ENCODE measurements around the gene ABCF3.

Gene ABCF3

DNA sequence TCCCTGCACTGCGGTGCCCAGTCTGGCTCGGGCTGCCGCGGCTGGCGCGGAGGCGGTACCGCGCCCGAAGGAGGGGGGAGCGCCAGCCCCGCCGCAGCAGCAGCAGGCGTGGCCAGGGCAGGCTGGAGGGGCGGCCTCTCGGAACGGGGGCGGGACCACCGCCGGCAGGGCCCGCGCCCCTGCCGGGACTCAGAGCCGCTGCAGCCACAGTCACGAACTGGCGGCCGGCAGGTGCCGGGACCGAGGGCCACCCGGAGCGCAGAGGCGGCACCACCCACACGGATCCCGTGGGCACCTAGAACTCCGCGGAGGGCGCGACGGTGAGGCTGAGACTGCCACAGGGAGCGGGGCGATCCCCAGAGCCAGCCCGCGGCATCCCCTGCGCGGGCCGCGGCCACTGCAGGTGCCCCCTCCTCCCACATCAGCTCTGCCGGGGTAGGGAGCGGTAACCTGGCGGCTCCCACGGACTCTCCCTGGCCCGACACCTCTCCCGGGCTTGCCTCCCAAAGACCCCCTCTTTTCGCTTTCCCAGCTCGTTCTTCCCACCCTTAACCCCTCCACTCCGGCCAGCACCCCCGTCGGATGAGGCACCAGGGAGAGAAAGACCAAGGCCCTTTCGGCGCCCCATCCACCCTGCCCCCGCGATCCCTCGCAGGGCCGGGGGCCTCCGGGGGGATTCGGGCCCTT, 43.5 kb downstream of the ABCF3 start, which contains the start of gene VWA5B2:
VWA5B2 (plus strand) TSS at position 192 of the 687 bp plus-strand sequence. CDS start 944 bp downstream, outside the sequence.
- H3K4me3 ChIP-seq: peak within 1 kb of the TSS; percentile 80
- H3K9me3 ChIP-seq: no peaks in the 10 kb centered on the region
- H3K27me3 ChIP-seq: peaks cover 52% of the 10 kb centered on the region
- peaks cover 34% of the 10 kb centered on the region for H4K20me1 ChIP-seq
- no peaks in the 10 kb centered on the region for H3K36me3 ChIP-seq
- no peak for TF ChIP-seq Cebpa-rat (IDR thresholded peaks at IDR 0.05)
- H3K4me1 ChIP-seq: peaks cover 52% of the 10 kb centered on the region
- no peak within 1 kb of the TSS for H3K27ac ChIP-seq
- peak within 1 kb of the TSS; percentile 100 for H3K4me2 ChIP-seq
- H3K9ac ChIP-seq: peak within 1 kb of the TSS; percentile 63

DNA sequence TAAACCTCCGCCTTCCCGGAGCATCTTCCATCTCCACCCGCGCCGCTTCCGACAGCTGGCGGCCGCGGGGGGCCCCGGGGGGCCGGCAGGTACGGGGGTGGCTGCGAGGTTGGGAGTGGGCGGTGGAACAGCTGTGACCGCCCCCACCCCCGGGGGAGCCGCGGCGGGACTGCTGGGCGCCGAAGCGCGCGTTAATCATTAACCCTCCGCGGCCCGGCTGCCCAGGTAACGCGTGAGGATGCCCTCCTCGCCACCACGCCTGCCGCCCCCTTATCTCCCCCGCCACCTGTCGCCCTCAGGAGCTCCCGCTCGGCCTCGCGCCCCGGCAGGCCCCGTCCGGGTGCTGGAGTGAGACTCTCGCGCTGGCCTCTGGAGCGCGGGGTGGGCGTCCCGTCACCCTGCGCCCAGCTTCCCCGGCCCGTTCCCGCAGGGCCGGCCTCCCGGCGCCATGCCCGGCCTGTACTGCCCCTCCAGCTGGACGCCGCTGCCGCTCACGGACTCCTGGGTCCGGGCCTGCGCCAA, 44.1 kb downstream of the ABCF3 start:
- peak overlapping the region; percentile 63 for H3K9ac ChIP-seq
- peaks cover 58% of the 10 kb centered on the region for H3K4me1 ChIP-seq
- H3K4me2 ChIP-seq: peak overlapping the region; percentile 100
- H4K20me1 ChIP-seq: peaks cover 34% of the 10 kb centered on the region
- H3K27me3 ChIP-seq: peaks cover 52% of the 10 kb centered on the region
- H3K27ac ChIP-seq: no peak overlapping the region
- no peaks in the 10 kb centered on the region for H3K9me3 ChIP-seq
- TF ChIP-seq Cebpa-rat (IDR thresholded peaks at IDR 0.05): no peak
- H3K4me3 ChIP-seq: peak overlapping the region; percentile 80
- H3K36me3 ChIP-seq: no peaks in the 10 kb centered on the region

DNA sequence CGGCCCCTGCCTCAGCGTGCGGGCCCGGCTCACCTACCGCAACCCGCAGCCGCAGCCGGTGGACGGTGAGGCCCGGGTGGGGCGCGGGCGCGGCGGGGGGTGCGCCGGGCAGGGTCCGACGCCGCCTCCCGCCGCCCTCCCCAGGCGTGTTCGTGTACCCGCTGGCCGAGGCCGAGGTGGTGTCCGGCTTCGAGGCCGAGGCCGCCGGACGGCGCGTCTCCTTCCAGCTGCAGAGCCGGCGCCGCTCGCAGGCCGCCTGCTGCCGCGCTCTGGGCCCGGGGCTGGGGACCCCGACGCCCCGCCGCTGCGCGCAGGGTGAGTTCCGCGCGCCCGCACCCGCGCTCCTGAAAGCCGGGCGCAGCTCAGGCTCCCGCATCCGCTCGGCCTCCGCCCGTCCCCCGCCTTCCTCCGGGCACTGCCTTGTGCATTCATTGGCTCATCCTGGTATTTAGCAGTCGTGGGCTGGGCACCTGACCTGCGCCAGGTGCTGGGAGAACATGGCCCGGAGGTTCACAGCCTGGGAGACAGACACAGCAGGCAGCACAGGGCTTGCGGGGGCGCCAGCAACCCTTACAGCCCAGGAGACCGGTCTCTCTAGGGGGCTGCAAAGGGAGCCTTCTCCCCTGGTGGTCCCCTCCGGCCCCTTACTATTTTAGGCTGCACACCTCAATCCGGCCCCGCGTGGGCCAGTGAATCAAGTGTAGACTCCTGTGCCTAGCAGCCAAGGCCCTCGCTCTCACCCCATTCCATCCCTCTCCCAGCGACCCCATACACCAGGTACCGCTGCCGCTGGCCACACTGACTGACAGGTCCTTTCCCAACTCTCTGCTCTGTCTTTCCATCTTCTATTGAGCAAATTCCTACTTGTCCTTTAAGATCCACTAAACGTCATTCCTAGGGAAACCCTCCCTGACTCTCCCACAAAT, 44.9 kb downstream of the ABCF3 start:
- H3K4me3 ChIP-seq: peak overlapping the region; percentile 80
- H3K27me3 ChIP-seq: peaks cover 52% of the 10 kb centered on the region
- H4K20me1 ChIP-seq: peaks cover 34% of the 10 kb centered on the region
- H3K9me3 ChIP-seq: no peaks in the 10 kb centered on the region
- H3K4me2 ChIP-seq: peak overlapping the region; percentile 100
- peak overlapping the region; percentile 63; the same call in 1 of the 2 replicates for H3K9ac ChIP-seq
- no peak for TF ChIP-seq Cebpa-rat (IDR thresholded peaks at IDR 0.05)
- H3K4me1 ChIP-seq: peaks cover 66% of the 10 kb centered on the region
- H3K27ac ChIP-seq: no peak overlapping the region
- H3K36me3 ChIP-seq: no peaks in the 10 kb centered on the region

DNA sequence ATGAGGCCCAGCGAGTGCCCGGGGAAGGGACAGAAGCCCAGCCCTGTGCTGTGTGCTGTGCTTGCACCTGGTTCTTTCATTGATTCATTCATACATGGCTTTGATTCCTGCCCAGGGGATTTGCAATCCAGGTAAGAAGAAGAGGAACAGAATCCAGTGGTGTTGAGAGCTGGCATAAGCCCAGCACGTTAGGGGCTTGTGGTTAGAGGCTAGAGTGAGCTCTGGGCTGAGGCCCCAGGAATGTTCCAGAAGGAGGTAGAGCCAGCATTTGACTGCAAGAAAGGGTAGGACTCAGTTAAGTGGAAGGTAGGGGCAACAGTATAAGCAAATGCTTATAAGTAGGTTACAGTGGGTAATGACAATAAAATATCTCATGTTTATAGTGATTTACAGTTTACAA, 45.7 kb downstream of the ABCF3 start:
- no peak overlapping the region for H3K27ac ChIP-seq
- H3K4me3 ChIP-seq: no peak overlapping the region
- H3K4me1 ChIP-seq: peaks cover 74% of the 10 kb centered on the region
- no peak for TF ChIP-seq Cebpa-rat (IDR thresholded peaks at IDR 0.05)
- H3K27me3 ChIP-seq: peaks cover 52% of the 10 kb centered on the region
- H3K4me2 ChIP-seq: peak overlapping the region; percentile 100; the same call in 1 of the 2 replicates
- H3K9me3 ChIP-seq: no peaks in the 10 kb centered on the region
- peaks cover 34% of the 10 kb centered on the region for H4K20me1 ChIP-seq
- no peak overlapping the region for H3K9ac ChIP-seq
- no peaks in the 10 kb centered on the region for H3K36me3 ChIP-seq

DNA sequence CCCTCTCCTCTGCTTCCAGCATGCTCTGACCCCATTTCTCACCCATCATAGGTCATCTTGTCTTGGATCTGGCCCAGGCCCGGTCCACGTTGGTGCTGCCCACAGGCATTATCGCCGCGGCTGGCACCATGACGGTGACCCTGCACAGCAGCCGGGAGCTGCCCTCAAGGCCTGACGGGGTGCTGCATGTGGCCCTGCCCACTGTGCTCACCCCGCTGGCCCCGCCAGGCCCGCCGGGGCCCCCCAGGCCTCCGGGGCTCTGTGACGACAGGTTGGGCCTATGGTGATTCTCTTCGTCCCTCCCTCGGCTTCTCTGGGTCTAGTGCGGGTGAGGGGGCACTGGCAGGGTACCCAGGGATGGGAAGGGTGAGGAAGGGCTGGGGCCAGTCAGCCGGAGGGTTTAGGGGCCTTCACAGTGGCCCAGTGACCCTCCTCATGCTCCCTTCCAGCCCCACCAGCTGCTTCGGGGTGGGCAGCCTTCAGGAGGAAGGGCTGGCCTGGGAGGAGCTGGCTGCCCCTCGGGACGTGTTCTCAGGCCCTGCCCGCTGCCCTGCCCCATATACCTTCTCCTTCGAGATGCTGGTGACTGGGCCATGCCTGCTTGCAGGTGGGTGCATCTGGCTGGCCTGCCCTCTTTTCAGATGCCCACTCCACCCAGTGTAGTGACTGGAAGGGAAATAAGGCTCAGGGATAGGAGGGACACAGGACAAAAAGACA, 47.3 kb downstream of the ABCF3 start:
- H3K4me2 ChIP-seq: peak overlapping the region; percentile 97
- no peak for TF ChIP-seq Cebpa-rat (IDR thresholded peaks at IDR 0.05)
- peaks cover 90% of the 10 kb centered on the region for H3K4me1 ChIP-seq
- peaks cover 45% of the 10 kb centered on the region for H3K27me3 ChIP-seq
- peak overlapping the region; percentile 90; the same call in 1 of the 2 replicates for H3K27ac ChIP-seq
- H3K9ac ChIP-seq: 0 out of 2 replicates have a peak overlapping the region, but pooled peaks have one; percentile 17
- H3K4me3 ChIP-seq: no peak overlapping the region
- H4K20me1 ChIP-seq: peaks cover 28% of the 10 kb centered on the region
- H3K9me3 ChIP-seq: no peaks in the 10 kb centered on the region
- no peaks in the 10 kb centered on the region for H3K36me3 ChIP-seq

DNA sequence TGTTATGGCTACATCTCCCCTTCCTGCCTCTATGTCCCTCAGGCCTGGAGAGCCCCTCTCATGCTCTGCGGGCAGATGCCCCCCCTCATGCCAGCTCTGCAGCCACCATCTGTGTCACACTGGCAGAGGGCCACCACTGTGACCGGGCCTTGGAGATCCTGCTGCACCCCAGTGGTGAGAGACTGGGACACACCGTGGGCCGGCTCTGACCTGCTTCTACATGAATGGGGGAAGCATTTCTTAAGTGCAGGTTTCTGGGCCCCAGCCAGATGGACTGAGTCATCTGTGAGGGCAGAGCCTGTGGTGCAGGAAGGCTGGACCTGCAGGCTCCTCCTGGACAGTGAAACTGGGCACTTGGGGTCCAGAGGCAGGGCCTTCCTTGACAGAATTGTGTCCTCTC, 48.2 kb downstream of the ABCF3 start:
- Histone ChIP-seq H3K36me3 (no peaks in the 10 kb centered on the region), H3K27ac (peak overlapping the region; percentile 90), H3K9ac (peak overlapping the region; percentile 61), H3K27me3 (peaks cover 35% of the 10 kb centered on the region), H3K9me3 (no peaks in the 10 kb centered on the region), H3K4me2 (peak overlapping the region; percentile 97), H4K20me1 (peaks cover 25% of the 10 kb centered on the region), H3K4me1 (peaks cover 90% of the 10 kb centered on the region), H3K4me3 (peak overlapping the region; percentile 39; the same call in 1 of the 2 replicates)
- no peak for TF ChIP-seq Cebpa-rat (IDR thresholded peaks at IDR 0.05)

DNA sequence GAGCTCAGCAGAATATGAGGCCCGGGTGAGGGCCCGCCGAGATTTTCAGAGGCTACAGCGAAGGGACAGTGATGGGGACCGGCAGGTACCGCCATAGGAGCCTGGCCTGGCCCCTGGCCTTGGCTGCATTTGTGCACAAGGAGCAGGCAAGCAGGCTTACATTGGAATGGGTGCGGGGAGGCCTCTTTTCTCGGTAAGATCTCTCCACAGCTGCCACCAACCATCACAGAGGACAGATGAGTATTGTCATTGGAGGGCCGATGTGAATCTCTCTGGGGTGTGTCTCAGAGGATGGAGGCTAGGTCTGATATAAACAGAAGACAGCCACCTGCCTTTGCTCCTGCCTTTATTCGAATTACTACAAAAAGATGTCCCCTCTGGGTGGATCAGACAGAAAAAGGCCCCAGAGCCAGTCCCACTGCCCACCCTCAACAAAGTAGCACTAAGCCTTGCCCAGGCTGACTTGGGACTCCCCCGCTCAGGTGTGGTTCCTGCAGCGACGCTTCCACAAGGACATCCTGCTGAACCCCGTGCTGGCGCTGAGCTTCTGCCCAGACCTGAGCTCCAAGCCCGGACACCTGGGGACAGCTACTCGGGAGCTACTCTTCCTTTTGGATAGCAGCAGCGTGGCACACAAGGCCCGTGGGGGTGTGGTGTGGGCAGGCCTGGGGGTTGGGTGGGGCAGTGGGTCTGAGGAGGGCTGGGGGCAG, 48.8 kb downstream of the ABCF3 start:
- peak overlapping the region; percentile 97 for H3K4me2 ChIP-seq
- peak overlapping the region; percentile 61 for H3K9ac ChIP-seq
- no peaks in the 10 kb centered on the region for H3K9me3 ChIP-seq
- TF ChIP-seq Cebpa-rat (IDR thresholded peaks at IDR 0.05): no peak
- H3K4me3 ChIP-seq: peak overlapping the region; percentile 39; the same call in 1 of the 2 replicates
- peaks cover 88% of the 10 kb centered on the region for H3K4me1 ChIP-seq
- no peaks in the 10 kb centered on the region for H3K36me3 ChIP-seq
- H3K27ac ChIP-seq: peak overlapping the region; percentile 90
- peaks cover 29% of the 10 kb centered on the region for H3K27me3 ChIP-seq
- H4K20me1 ChIP-seq: peaks cover 27% of the 10 kb centered on the region

DNA sequence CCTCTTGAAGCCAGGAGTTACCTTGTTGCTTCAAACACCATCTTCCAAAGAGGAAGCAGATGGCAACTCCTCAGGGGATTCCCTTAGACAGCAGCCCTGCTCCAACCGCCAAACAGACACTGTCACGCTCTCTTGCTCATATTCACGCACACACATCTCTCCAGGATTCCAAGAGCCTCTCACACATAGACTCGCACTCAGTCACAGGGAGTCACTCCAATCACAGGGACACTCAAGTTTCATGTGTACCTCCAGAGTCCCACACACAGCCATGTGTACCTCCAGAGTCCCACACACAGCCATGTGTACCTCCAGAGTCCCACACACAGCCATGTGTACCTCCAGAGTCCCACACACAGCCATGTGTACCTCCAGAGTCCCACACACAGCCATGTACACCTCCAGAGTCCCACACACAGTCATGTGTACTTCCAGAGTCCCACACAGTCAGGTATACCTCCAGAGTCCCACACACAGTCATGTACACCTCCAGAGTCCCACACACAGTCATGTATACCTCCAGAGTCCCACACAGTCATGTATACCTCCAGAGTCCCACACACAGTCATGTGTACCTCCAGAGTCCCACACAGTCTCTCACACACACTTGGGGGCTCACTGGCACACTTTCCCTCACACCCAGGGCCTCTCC, 49.5 kb downstream of the ABCF3 start:
- Histone ChIP-seq H3K4me2 (peak overlapping the region; percentile 97), H3K4me3 (peak overlapping the region; percentile 39; the same call in 1 of the 2 replicates), H3K27ac (peak overlapping the region; percentile 90), H3K36me3 (no peaks in the 10 kb centered on the region), H3K27me3 (peaks cover 22% of the 10 kb centered on the region), H4K20me1 (peaks cover 27% of the 10 kb centered on the region), H3K9ac (peak overlapping the region; percentile 61), H3K4me1 (peaks cover 81% of the 10 kb centered on the region), H3K9me3 (no peaks in the 10 kb centered on the region)
- TF ChIP-seq Cebpa-rat (IDR thresholded peaks at IDR 0.05): no peak

Data from BLaER1 (cell line).